ENCODE measurements around the gene PPM1A.

The PPM1A gene

DNA sequence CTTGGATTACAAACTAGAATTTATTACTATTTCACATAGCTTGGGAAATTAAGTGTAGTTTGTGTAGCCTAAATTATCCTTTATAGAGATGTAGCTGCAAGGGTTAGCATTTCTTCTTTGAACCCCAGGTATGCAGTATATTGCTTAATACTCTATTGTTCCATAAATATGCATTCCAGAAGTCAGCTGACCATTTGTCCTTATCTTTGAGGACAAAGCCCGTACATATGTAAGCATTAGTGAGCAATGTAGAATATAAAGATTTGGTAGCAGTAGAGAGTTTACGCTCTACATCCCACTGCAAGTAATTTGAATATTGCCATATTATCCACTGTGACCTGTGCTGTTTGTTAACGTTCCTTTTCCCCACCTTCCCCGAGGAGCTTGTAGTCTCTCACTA is 26.9 kb downstream of the PPM1A start:
- no peak for TF ChIP-seq CTCF (IDR thresholded peaks at IDR 0.05; ENCODE audit: insufficient read depth, low read depth, low read length, missing control alignments)
- no peak for DNase-seq (ENCODE audit: low read depth)
- no peak overlapping the region for H3K4me3 ChIP-seq (ENCODE audit: low read depth, low read length)

- no peak overlapping the region for H3K4me3 ChIP-seq (ENCODE audit: low read depth, low read length)
- DNase-seq (ENCODE audit: low read depth), result no peak
- no peak for TF ChIP-seq CTCF (IDR thresholded peaks at IDR 0.05; ENCODE audit: insufficient read depth, low read depth, low read length, missing control alignments)
Observed at GRCh38 chr14:60276347-60276746, 27.3 kb downstream of the PPM1A start.

- no peak for DNase-seq (ENCODE audit: low read depth)
- TF ChIP-seq CTCF (IDR thresholded peaks at IDR 0.05; ENCODE audit: insufficient read depth, low read depth, low read length, missing control alignments), result no peak
- H3K4me3 ChIP-seq (ENCODE audit: low read depth, low read length), result no peak overlapping the region
Observed at GRCh38 chr14:60277605-60278190, 28.7 kb downstream of the PPM1A start.

DNA sequence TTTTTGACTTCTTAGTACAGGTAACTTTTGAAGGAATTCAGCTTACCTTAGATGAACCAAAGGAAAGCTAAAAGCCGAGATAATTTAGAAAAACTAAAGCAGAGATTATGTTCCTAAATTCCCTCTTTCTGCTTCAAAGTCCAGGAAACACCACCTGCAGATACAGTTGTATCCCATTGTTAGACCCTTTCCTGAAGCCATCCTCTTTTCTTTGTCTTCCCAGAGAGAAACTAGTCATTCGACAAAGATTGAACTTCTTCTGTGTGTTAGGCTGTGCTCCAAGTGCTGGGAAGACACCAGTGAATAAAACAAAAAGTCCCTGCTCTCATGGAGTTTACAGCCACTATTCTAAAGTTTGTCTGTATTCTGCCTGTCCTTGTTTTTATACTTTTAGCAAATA is 29.3 kb downstream of the PPM1A start:
- DNase-seq (ENCODE audit: low read depth), result no peak
- no peak overlapping the region for H3K4me3 ChIP-seq (ENCODE audit: low read depth, low read length)
- no peak for TF ChIP-seq CTCF (IDR thresholded peaks at IDR 0.05; ENCODE audit: insufficient read depth, low read depth, low read length, missing control alignments)

DNA sequence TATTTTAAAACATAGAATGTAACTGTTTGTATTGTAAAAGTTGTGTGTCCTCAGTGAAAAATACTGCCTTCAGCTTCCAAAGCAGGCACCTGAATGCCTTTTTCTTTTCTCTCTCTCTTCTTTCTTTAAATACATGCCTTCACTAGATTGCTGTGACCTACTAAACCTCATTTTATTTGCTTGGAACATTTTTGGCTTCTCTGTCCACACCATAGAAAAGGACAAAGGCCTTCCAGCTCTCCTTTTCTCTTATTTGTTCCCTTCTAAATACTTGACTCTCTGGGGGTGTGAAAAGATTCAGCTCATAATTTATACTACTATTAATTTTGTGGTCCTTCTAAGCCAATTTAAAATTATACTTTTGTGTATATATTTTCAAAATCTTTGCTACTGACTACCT is 38.4 kb downstream of the PPM1A start:
- no peak for DNase-seq (ENCODE audit: low read depth)
- no peak overlapping the region for H3K4me3 ChIP-seq (ENCODE audit: low read depth, low read length)
- TF ChIP-seq CTCF (IDR thresholded peaks at IDR 0.05; ENCODE audit: insufficient read depth, low read depth, low read length, missing control alignments), result no peak

DNA sequence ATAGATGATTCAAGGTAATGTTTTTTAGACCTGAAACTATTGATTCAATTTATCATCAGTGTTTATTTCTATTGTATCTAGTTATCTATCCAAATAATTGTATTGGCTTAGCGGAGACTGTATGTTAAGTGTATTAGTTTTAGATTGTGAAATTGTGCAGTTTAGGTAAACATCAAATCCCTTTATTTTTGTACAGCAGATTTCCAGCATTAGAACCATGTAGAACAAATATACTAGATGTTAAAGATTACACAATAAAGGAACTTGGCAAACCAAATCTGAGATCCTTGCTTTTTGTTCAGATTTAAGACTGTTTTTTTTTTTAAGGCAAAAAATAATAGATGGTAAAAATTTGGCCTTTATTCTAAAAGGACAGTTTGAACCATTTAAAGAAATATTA is 39.3 kb downstream of the PPM1A start:
- H3K4me3 ChIP-seq (ENCODE audit: low read depth, low read length), result no peak overlapping the region
- no peak for DNase-seq (ENCODE audit: low read depth)
- no peak for TF ChIP-seq CTCF (IDR thresholded peaks at IDR 0.05; ENCODE audit: insufficient read depth, low read depth, low read length, missing control alignments)

DNA sequence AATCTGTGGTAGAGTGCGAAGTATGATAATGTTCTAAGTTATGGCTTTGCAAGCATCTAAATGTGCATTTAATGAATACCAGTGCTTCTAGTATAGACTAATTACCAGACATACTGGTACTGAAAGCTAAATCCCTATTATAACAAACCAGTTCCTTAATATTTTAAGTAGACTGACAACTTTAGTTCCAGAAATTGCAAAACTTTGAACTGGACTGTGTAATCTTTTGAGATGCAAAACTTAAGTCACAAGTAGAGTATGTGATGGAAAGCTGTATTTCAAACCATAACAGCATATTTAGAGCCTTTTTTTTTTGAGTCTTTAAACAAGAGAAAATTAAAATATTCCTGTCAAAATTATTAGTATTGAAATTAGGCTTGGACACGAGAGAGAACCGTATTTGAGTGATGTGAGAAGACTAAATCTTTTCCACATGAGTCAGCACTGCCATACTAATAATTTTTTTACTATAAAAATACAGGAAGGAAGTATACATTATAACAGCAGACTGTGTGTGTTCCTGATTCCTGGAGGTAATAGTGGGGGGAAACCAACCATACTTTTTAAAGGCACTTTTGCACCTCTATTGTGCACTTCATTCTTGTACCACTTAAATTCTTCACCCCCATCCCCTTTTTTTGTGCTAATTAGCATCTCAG is 45.5 kb downstream of the PPM1A start:
- TF ChIP-seq CTCF (IDR thresholded peaks at IDR 0.05; ENCODE audit: insufficient read depth, low read depth, low read length, missing control alignments), result no peak
- no peak for DNase-seq (ENCODE audit: low read depth)
- H3K4me3 ChIP-seq (ENCODE audit: low read depth, low read length), result no peak overlapping the region
